Raji (cell line): ENCODE measurements around the gene POR.

ENCODE experiments used
- POLR2A ChIP-seq: IDR thresholded peaks from 2 replicates; pipeline ENCODE4 v1.6.1; 2011; ENCODE audit warnings: low read depth, low read length, control low read depth; ENCODE audit not compliant: insufficient read depth

The POR gene

DNA sequence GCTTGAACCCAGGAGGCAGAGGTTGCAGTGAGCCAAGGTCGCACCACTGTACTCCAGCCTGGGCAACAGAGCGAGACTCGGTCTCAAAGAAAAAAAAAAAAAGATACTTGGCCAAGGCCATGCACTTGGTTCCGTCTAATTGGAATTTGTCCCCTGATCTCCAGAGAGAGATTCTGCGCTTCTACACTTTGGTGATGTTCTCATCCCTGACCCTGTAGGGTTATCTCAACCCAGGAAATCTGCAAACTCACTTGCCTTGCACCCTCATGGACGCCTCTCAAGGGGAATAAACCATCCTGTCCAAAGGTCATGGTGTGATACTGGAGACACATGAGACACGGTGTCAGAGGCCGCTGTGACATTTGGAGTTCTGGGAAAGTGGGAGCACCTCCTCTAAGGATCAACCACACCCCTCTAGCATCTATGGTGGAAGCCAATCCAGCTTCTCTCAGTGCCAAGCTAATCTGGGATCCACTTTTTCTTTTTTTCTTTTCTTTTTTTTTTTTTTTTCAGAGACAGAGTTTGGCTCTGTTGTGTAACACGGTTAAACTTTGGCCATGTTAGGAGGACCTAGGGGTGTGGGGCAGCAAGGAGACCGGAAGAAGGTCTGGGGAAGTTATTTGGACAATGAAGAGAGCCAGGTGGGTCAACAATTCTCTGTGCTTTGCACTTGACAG is 7.8 kb upstream of the POR start:
- no peak for TF ChIP-seq POLR2A

DNA sequence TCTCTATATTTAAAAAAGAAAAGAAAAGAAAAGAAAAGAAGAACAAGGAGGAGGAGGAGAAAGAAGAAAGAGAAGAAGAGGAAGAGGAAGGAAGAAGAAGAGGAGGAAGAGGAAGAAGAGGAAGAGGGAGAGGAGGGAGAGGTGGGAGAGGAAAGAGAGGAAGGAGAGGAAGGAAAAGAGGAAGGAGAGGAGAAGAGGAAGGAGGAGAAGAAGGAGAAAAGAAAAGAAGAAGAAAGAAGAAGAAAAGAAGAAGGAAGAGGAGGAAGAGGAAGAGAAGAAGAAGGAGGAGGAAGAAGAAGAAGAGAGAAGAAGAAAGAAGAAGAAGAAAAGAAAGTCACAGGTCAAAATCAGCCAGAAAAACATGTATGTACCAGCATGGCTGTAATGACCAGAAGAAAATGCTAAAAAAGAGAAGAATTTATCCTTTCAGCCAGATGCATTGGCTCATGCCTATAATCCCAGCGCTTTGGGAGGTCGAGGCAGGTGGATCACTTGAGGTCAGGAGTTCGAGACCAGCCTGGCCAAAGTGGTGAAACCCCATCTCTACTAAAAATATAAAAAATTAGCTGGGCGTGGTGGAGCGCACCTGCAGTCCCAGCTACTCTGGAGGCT is 5.3 kb upstream of the POR start:
- TF ChIP-seq POLR2A: no peak

GRCh38 chr7:75913437-75913836 is 1.5 kb upstream of the POR start:
- no peak for TF ChIP-seq POLR2A

- TF ChIP-seq POLR2A: no peak
These were observed 743 bp upstream of the POR start for GRCh38 chr7:75914169-75914654.

GRCh38 chr7:75915416-75916156 is 631 bp downstream of the POR start:
- no peak for TF ChIP-seq POLR2A

DNA sequence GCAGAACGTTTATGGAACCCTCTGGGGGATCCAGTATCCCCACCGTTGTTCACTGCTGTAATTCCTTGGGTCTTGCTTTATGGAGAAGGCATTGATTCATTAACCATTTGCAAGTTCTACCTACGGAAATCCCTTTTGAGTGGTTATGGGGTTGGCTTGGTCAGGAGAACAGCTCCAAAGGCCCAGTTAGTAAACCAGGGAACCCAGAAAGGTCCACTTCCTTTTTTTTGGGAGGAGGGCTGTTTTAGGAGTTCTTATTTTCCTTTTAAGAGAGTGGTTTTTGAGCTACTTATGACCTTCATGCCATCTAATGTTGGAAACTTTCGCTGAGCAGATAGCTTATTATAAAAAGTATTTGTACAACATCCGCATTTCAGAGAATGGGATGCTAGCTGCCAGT is 1.3 kb downstream of the POR start:
- TF ChIP-seq POLR2A: no peak

- TF ChIP-seq POLR2A: no peak
These were observed 2.0 kb downstream of the POR start for GRCh38 chr7:75916685-75917634.

DNA sequence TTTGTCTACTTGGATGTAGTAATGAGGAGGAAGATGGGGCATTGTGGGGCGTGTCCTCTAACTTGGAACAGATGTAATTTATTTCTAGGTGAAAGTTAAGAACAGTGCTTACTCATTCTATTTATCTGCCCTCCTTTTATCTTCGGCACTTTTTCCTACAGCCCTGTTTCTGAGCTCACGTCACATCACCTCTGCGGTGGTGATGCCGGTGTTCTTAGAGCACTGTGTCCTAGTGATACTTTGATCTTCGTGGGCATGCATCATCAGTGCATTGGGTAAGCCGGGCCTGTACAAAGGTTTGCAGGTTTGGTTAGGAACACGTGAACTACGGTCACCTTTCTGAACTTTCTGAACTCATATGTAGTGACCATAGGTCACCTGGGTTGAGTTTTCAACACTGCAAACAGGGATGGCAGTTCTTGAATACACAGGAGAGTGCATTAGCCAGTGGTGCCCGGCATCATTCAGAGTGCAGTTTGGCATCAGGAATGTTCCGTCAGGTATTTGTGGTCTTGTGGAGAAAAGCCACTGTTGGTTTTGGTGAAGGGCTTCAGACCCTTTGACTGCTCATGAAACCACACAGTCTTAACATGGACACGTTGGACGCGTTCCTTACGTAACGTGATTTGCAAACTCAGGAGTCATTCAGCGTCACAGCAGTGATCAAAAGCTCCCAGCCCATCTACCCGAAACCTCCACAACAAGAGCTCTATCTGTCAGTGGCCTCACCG is 5.6 kb downstream of the POR start:
- no peak for TF ChIP-seq POLR2A

GRCh38 chr7:75921479-75921878 is 6.5 kb downstream of the POR start:
- no peak for TF ChIP-seq POLR2A

GRCh38 chr7:75922966-75923603 is 8.1 kb downstream of the POR start:
- TF ChIP-seq POLR2A: no peak

DNA sequence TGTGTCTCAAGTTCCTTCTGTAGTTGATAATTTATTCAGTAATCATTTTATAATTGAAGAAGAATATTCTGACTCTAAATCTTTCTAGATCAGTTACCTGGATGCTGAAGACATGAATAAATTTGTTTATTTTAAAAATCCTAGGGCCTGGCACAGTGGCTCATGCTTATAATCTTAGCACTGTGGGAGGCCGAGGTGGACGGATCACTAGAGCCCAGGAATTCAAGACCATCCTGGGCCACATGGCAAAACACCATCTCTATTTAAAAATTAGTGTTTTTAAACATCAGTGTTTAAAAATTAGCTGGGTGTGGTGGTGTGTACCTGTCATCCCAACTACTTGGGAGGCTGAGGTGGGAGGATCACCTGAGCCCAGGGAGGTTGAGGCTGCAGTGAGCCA is 9.3 kb downstream of the POR start:
- no peak for TF ChIP-seq POLR2A

DNA sequence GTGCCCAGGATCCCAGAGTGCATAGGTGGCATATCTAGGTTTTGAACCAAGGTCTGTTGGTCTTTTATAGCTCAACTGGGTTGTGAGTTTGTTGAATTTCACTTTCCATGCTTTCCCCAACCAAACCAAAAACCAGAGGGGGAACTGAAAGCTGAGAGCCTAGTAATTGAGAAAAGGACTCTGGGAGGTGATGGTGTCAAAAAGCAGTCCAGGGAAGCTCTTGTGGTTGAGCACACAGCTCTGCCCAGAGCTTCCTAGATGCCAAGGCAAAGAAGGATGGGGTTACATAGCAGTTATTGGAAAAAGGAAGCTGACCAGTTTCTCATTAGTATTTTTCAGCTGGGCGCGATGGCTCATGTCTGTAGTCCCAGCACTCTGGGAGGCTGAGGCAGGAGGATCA is 9.9 kb downstream of the POR start:
- TF ChIP-seq POLR2A: no peak

DNA sequence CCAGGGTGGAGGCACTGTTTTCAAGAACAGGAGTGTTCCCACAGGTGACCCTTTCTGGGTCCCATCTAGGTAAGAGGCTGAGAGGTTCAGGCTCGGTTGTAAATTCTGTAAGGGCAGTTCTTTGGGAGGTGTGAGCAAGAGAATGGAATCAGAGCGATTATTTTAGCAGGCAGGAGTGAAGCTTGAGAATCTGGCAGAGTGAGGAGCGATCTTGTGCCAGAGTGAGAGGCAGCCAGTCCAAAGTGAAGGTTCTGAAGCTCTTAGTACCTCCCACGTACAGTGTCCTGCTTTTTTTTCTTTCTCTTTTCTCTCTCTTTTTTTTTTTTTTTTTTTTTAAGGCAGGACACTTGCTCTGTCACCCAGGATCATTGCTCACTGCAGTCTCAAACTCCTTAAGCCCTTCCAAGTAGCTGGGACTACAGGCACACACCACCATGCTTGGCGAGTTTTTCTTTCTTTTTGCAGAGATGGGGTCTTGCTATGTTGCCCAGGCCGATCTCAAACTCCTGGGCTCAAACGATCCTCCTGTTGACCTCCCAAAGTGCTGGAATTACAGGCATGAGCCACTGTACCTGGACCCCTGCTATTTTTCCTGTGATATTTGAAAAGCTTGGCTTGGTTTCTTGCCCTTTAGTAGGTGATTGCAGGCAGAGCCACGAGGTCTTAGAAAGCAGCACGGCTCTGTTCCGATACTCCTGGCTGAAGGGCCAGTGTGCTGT is 10.9 kb downstream of the POR start:
- TF ChIP-seq POLR2A: no peak
